Measurements from ENCODE around the gene RAD18.

- TF ChIP-seq CTCF (IDR thresholded peaks at IDR 0.05) = no peak
- TF ChIP-seq ZFX (IDR thresholded peaks at IDR 0.05; ENCODE audit: borderline replicate concordance) = no peak
Observed at GRCh38 chr3:8976540-8977182, 13.4 kb upstream of the RAD18 start.
